Daoy (cell line): ENCODE results near the gene ALLC. TPM values are rescaled to one million over a fixed set of nuclear protein-coding genes. Genes with fewer than 3 reads are reported as not detected.

ENCODE experiments used
- DNase-seq: peaks from one replicate; pipeline ENCODE4 v3.0.0-alpha.2; 2015; ENCODE audit warnings: low read depth
- total RNA-seq: library from RNA; depleted of rRNA; stranded (reverse); fragments of >200 nt; shearing (Covaris generic); gene quantifications from 2 replicates; pipeline ENCODE4 v1.2.3, GENCODE V29; 2014

ALLC gene
- total RNA-seq, 1 experiment from 2014 or later, result 0.11 TPM

DNA sequence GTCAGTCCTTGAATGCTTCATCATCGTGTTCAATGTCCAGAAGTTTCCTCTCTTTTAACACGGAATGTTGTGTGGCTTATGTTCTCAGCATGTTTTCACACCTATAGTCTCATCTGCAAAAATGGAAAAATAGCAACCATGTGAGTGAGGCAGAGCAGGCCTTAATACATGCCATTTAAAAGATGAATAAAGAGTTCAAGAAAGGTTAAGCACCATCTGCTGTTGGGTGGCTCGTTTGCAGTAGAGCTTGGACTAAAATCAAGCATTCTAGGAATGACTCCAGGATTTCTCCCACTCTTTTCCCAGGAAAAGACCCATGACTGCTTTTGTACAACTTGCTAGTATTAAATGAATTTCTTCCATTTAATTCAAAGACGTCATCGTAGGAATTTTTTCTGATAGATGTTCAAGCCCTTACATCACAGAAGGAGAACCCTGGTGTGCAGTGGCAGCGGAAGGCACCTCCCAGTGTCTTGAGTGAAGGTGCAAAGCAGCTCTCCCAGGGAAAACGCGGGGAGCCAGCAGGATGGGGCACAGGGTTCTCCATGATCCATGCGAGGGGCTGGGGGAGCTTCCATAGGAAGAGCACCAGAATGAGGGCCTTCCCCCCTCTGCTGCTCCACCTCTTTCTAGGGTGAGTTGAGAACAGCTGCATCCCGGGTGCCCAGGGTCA lies 55.0 kb downstream of the ALLC start:
- no peak for DNase-seq

DNA sequence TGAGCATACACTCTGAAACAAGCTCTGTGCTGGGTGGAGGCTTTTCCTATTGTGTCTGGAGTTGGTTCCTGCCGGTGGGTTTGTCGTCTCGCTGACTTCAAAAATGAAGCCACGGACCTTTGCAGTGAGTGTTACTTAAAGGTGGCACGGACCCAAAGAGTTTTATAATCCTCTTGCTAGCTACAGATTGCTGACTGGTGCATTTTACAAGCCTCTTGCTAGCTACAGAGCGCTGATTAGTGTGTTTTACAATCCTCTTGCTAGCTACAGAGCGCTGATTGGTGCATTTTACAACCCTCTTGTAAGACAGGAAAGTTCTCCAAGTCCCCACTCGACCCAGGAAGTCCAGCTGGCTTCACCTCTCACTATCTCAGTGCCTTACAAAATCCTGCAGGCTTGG lies 60.7 kb downstream of the ALLC start:
- no peak for DNase-seq

DNA sequence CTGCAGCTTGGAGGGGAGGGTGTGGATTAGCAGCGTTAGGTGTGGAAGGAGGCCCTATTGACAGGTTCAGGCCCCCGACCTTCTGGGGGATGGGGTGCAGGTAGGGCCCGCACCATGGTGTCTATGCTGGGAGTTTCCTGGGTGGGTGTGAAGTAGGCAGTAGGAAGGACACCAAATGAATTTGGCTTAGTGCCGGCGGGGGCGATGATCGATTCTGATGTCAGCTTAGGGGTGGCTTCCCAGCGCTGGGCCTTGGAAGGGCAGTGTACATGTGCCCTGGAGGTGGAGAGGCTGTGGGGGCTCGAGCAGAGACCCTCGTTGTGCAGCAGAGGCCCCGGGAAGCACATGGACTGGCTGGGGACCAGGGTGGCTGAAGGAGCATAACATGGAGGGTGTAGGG lies 67.0 kb downstream of the ALLC start:
- DNase-seq, result no peak

DNA sequence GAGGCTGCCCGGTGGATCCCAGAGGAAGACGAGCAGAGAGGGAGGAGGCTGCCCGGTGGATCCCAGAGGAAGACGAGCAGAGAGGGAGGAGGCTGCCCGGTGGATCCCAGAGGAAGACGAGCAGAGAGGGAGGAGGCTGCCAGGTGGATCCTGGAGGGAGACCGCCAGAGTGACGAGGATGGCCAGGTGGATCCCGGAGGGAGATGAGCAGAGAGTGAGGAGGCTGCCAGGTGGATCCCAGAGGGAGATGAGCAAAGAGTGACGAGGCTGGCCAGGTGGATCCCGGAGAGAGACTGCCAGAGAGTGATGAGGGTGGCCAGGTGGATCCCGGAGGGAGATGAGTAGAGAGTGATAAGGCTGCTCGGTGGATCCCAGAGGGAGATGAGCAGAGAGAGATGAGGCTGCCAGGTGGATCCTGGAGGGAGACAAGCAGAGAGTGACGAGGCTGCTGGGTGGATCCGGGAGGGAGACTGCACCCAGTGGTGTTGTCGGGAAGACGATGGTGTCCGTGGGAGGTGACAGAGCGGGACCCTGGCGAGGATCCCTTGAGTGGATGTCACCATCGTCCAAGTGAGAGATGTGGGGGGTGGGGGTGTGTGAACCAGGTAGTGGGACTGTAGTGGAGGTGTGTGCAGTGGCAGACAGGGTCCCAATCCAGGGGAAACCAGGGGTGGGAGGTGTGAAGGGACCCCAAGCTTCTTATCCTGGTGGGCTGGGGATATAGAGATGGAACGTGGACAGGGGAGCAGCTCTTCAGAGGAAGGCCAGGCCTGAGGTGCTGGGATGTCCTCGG lies 67.7 kb downstream of the ALLC start:
- no peak for DNase-seq

DNA sequence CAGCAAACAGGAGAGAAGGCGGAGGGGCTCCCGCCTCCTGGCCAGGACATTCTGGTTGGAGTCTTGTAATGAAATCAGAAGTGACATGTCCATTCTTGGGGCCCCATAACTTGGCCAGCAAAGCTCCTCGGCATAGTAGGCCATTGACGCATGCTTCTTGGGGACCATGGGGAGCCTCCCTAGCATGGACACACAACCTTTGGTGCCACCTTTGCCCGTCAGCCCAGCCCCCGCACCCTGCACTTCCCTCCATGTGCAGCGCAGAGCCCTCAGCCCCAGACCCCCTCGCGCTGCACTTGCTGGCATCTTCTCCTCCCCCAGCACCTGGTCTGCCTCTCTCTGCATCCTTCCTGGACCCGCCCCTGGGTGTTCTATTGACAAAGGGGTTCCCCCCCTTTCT lies 68.5 kb downstream of the ALLC start:
- DNase-seq, result no peak

DNA sequence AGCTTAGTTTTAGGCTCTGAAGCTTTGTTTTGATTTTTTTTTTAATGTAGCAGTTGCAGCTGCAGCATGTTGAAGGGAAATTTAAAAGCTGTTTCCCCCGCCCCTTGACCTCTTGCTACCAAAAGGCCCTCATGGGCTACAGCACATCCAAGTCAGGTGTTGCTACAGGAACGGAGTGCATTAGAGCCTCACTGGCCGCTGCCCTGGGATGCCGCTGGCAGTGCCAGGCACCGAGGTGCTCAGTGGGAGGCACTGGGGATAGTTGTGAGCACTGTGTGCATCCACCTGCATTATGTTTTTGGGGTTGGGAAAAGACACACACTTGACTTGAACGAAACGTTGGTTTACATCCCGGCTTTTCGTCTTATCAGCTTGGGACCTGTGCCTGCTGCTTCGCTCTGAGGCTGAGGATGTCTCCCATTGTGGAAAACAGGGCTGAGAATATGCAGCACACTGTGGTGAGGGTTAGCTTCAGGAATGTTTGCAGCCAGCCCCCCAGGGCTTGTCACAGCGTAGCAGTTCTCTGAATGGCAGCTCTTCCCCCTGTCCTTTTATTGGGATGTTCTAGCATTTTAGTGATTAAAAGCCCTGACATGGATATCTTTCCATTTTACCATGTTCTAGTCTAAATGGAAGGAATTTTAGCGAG lies 69.5 kb downstream of the ALLC start:
- no peak for DNase-seq

DNA sequence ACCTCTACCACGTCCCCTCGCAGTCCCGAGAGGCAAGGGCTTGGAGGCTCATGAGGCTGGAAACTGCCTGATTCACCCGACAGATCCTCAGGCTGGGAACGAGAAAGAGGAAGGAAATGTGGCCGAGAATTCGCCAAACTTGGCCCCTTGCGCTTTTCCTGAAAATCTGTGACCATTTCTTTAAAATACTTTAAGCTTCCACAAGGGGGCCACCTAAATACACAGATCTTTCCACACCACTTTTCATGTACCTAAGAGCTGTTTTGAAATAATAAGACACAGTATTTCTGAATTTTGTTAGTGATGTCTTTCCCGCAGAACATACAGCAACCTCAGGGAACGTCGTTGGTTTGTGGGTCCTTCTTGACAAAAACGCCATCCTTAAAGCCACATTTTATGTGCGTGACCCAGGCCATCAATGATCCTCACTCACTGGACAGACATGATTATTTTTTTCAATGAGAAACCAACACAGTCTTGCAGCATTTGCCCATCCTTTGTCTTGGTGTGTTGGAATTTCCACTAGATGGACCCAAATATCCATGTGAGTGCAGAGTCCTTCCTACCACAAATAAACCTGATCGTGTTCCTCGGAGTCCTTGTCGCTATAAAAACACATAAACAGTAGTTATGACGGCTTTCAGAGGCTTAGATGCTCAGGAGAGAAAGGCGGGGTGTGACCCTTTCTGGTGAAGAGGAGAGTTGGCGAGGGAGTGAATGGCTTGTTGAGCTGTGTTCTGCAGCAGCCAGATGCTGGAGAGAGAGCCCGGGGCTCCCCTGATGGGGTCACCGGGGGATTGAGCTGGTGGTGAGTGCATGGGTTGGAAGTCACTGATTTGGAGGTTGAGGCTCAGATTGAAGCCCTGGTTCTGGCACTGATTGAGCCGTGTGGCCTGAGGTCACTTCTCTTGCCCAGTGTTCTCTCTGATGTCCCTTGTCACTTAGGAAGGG lies 70.4 kb downstream of the ALLC start:
- DNase-seq, result peak; percentile 64

DNA sequence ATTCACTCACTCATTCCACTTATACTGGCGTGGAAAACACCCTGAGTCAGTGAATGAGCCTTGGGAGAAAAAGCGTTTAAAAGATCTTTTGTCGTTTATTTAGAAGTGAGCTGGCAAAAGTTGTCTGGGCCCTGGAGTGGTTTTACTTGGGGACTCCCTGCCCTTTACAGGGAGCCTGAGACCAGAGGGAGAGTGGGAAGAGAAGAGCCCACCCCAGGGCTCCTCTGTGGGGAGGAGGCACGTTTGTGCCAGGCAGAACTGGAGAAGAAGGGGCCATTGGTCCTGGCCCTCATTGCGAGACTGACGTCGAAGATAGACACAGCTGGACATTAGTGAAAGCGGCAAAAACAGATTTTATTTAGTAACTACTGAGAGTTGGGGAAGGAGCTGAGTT lies 71.1 kb downstream of the ALLC start:
- no peak for DNase-seq

DNA sequence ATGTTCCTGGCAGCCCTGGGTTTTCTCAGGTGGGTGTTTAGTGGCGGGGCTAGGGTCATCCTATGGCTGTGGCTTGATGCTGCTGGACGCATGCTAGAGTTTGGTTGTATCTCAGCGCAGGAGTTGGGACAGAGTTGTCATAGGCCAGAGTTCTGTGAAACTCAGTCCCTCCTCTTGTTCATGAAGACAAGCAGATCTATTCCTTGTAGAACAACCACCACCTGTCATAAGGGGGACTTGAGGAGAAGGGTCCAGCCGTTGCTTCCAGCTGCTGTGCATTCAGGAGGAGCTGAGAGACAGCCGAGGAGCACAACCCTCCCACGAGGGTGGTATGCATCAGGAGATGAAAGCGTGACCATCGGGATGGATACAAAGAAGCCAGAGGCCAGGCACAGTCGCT lies 71.8 kb downstream of the ALLC start:
- no peak for DNase-seq

DNA sequence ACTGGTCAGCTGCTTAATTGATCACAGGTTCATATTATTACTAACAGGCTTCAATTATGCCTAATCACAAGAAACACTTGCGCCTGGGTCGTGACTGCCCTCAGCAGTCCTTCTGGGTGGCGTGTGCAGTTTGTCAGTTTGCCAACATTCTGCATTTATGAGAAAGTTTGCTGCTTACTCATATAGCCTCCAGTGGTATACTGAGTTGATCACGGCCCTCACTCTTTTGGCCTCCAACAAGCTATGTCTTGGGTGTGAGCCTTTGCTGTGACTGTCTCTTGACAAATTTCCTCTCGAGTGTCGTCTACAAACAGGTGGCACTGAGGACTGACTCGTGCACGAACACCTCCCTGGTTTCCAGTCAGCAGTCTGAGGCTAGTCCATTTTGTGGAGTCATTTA lies 72.6 kb downstream of the ALLC start:
- DNase-seq, result peak; percentile 74

DNA sequence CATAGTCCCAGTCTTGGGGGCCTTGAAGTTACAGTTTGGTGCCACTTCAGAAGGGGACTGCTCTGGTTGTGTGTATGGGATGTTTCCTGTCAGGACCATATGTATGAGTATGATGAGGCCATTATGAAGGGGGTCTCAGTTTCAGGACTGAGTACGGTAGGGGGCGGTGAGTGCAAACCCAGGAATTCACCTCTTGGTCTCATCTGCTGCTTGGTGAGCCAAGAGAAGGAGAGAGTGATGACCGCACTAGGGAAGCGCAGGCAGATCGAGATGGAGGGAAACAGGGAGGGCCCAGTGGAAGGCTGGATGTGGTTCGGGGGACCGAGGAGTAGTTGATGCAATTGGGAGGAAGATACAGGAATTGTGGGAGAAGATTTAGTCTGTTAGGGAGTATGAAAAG lies 73.8 kb downstream of the ALLC start:
- no peak for DNase-seq

DNA sequence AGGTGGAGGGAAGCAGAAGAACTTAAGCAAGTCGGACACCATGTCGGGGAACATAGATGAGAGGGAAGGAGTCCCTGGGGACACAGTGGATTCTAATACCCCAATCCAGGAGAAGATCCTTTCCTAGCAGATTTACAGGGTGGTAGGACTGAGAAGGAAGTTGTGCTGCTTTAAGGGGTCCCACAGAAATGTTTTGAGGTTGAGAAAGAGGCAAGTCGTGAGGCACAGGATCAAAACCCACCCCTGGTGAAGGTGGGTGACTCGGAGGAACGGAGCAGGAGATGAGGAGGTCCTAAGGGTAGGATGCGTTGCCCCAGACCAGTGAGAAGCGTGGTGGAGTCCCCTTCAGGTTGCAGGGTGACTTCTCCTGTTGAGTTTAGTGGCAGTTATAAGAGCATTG lies 78.1 kb downstream of the ALLC start:
- DNase-seq, result no peak

DNA sequence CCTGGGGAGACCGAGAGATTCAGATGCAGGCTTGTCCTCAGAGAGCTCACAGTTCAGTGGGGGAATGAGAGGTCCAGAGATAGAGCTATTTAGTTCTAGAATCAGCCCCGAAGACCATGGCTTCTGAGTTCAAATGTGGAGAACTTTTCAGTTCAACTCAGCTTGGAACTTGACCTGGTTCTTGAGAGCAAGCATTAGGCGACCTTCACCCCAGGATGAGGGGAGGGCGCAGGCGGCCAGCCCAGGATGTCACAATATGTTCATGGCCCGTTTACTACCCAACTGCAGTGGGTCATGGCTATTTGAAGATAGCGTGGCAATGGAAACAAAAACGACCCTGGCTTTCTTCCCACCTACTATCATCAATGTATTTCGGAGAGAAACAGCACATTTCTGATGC lies 79.1 kb downstream of the ALLC start:
- no peak for DNase-seq

DNA sequence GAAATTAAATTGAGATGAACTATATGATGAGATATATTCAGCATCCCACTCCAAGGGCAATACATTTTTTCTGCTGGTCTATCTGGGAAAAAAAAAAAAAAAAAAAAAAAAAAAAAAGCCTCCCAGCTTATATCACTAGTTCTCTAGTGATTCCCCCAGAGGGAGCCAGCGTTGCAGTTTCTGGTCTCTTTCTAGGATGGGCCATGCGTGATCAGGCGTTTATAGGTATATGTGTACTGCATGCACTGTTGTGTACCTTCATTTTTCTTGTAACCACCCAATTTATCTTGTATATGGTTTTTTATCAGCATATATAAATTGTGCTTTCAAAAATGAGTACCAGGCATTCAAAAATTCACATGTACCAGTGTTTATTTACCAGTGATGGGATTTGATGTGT lies 80.5 kb downstream of the ALLC start:
- DNase-seq, result peak; percentile 72

DNA sequence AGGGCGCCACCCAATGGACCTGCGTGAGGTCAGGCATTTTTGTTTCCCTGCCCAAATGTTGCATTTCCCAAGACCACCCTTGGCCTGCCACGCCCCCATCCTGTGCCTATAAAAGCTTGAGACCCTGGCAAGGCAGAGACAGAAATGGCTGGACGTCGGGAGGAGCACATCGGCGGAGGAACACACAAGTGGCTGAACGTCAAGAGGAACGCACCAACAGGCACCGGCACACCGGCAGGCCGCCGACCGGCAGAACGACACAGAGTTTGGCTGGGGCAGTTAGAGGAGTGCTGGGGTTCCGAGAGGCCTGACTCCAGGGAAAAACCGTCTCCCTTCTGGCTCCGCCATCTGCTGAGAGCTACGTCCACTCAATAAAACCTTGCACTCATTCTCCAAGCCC lies 81.3 kb downstream of the ALLC start:
- DNase-seq, result no peak

DNA sequence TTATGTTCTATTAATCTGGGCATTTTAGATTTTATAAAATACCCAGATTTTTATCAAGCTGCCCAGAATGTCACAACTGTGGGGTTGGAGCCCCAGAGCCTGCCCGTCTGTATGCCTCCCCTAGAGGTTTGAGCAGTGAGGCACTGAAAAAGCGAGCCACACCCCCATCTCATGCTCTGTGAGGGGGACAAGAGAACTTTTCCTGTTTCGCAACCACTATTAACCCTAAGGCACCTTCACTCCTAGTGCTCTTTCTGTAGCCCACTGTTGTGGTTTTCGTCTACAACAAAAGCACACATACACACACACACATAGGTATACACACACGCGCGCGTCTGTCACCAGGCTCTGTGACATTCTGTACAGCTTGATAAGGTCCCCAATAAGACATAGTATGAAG lies 83.4 kb downstream of the ALLC start:
- no peak for DNase-seq

DNA sequence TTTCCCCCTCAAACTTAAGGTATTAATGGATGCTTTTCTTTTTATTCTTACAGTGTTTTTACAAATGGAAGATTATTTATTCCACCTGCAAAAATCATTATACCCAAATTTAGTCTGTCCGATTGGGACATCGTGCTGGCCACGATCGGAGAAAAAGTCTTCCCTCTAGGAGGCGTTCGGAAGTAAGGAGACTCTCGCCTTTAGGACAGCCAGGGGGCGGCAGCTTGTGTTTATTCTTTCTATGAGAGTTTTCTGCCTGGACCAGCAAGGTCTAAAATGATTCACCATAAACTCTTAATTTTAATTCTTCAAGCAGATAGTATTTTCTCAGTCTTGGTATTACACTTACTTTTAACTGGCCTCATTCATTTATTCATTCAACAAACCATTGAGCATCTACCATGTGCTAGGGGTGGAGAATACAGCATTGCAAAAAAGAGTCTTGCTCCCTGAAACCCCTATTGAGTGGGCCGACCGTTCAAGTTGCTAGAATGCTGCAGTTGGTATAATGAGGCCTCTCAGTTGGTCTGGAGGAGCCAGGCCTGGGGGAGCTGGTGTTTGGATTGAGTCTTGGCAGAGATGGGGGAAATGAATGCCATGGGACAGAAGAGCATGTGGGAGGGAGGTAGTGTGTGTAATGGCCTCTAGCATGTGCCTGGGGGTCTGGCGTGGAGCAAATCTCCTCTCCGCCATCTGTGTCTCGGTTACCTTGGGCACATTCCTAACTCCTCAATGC lies 84.0 kb downstream of the ALLC start:
- DNase-seq, result no peak

DNA sequence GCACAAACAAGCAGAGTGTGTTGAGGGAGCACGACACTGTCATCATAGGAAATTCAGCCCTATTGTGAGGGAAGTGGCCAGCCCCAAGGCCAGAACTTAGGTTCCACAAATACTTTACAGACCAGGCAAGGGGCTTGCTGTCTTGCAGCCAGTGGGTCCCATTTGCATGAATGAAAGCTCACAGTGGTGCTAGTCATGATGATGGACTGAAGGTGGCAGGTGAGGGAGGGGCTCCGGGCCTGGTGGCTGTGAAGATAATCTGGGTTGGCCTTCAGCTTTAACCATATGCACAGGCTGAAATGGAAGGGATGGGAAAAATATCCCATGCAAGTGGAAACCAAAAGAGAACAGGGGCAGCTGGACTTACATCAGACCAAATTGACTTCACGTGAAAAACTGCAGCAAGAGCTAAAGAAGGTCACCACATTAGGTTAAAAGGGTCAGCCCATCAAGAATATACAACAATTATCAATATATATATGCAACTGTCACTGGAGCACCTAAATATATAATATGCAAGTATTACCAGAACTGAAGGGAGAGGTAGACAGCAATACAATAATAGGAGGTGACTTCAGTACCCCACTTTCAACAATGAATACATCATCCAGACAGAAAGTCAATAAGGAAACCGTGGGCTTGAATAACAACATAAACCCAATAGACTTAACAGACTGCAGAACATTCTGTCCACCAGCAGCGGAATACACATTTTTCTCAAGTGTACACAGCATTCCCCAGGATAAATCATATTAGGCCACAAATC lies 84.9 kb downstream of the ALLC start:
- no peak for DNase-seq

DNA sequence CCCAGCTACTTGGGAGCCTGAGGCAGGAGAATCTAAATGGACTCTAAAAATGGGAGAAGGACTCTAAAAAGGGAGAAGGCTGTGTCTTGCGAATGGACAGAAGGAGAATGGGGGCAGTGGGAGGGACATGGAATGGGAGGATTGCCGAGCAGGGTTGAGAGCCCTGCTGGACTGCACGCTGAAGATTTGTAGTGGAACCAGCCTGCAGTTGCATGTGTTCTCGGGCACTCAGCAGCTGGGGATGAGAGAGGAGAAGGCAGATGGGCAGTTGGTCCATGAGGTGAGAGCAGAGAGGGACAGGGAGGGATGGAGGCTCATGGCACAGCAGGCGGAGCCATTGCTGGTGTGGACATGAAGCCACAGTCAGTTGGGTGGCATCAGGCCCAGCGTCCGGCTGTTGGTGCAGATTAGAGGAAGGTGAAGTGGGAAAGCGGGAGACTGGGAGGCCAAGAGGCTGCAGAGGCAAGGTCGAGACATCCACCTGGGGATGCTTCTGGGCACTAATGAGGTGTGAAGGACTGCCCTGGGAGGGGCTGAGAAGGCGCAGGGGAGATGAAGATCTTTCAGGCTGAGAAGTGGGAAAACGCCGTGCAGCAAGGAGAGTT lies 86.1 kb downstream of the ALLC start:
- no peak for DNase-seq

DNA sequence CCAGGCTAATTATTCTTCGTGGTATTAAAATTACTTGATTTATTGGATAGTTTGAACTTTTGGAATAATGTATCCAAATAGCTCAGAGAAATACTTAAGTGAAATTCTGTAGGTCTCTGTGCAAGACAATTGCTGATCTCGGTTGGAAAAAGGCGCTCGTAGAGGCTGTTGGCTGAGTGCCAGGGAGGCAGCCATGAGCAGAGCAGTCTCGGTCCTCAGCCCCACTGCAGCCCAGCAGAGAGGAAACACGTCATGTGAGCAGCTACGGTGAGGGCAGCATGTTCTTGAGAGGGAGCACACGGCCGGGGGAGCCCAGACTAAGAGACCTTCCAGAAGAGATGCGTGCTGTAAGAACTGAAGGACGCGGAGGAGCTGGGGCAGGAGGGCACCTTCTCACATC lies 87.9 kb downstream of the ALLC start:
- no peak for DNase-seq
